Inferior parietal cortex (tissue), 1 donor: Measurements from ENCODE around the gene NAV3.
"Not testable (repeated sequence)": the region's sequence is repeated elsewhere in the genome, so short reads cannot be mapped to it uniquely, and the experiment has no call there.

Source experiments
- DNase-seq: peaks from one replicate; pipeline ENCODE4 v3.0.0-alpha.2; 2016; ENCODE audit errors: extremely low spot score

Gene NAV3

DNA sequence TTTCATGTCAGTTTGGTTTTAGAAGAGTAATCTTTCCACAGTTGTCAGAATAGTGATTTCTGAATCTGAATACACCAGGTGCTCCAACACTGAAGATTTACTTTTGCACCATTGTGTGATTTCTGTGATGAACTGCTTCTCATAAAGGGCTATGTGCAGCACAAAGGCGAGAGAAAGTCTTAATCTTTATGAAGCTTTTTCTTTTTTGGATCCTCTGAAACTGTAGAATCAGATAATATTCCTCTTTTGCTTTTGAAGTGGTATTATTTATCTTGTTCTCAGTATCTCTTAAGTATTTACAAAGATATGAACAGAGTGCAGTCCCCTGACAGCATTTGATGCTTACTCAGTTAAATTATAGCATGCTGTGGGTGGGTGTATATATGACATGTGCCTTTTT, 207.8 kb downstream of the NAV3 start:
- DNase-seq: no peak

DNA sequence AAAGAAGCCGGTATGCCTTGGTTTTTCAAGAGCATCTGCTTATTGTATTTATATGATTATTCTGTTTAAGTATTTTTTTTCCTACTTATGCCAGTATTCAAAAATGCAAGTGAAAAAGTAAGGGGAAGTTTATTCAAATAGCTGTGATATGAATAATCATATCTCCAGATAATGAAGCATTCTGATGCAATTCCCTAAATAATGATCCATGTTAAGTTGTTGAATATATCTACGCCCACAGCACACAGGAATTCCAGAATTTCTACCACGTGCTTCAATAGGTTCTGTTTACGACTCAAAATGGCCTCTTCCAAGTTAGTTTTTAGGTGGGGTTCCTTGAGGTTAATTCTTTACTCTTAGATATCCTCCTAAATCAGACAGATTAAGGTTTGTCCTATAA, 208.3 kb downstream of the NAV3 start:
- DNase-seq: no peak

DNA sequence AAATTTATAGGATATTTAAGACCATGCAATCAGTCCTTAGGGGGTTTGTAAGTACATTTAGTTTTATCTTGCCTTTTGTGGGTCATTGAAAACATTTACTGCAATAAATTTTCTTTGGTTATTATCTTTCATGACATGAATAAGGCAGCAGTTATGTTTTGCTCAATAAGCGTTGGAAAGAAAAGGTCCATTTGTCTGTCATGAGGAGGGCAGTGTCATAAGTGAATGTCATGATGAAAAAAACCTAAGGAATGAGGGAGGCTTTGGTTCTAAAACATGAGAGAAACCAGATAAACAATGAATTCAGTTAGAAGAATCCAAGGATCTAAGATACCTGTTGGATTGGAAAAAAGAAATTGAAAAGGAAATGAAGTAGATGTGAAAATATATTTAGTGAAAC, 209.4 kb downstream of the NAV3 start:
- no peak for DNase-seq

DNA sequence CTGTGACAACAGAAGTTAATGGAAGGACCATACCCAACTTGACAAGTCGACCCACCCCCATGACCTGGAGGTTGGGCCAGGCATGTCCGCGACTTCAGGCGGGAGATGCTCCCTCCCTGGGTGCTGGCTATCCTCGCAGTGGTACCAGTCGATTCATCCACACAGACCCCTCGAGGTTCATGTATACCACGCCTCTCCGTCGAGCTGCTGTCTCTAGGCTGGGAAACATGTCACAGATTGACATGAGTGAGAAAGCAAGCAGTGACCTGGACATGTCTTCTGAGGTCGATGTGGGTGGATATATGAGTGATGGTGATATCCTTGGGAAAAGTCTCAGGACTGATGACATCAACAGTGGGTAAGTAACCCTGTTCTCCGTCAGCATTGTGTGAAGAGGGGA, 220.1 kb downstream of the NAV3 start:
- DNase-seq: no peak

DNA sequence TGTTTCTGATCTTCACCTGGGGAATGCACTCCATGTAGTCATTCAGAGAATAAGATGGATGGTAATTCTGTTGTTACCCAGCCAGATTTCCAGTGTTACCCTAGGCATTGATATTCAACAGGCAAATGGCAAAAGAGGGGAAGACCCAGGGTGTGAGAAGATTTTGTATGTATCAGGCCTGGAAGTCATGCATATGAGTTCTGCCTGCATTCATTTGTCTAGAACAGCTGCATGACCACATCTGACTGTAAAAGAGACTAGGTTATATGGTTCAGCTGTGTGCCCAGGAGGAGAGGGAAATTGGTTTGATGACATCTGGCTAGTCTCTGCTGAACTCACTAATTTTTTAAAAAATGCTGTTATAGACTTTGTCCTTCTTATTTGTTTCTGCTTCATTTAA, 224.9 kb downstream of the NAV3 start:
- DNase-seq: no peak

DNA sequence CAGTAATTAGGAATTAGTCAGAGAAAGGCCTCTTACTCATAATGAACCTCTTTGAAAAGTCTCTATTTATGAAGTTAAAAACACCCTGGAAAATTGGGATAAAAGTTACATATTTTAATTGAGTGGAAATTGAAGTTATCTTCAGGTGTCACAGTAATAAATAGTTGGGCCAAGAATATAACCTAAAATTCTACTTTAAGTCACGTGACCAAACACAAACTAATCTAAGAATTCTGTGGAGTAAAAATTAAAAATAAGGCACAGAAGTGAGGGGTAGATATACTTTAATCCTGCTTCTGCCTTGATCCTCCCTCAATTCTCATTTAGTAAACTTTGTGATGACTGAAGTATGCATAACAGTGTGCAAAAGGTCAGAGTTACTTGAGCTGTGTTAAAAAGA, 226.4 kb downstream of the NAV3 start:
- DNase-seq: no peak

DNA sequence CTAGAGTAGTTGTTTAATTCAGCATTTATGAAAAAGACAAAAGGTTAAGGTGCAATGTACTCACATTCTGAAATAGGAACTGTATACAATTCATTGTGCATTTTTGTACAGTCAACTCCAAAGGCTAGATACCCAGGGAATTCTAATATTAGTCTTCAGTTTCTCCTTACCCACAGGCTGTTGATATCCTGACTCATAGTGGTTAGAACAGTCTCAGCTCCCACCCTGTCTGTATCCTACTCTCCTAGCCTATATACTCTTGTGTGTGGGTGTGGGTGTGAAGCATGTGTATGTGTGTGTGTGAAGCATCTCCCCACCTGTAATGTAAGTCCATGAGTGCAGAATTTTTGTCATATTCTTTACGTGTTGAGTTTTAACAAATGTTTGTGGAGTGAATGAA, 229.5 kb downstream of the NAV3 start:
- no peak for DNase-seq

DNA sequence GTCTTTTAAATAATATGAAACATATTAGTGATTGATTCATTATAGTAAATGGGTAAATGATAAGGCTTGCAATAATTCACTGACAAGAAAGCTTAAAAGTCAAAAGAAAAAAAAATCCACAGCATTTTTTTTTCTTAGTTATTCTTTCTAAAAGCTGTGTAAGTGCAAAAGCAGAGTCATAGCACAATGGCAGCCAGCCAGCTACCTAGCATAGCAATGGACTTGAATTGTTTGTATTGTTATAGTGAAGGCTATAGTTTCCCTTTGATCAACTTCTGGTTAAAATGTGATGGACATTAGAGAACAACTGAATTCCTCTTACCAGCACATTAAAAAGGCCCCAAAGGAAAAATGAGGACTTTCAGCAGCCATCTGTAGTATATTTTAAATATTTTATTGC, 232.1 kb downstream of the NAV3 start:
- no peak for DNase-seq

DNA sequence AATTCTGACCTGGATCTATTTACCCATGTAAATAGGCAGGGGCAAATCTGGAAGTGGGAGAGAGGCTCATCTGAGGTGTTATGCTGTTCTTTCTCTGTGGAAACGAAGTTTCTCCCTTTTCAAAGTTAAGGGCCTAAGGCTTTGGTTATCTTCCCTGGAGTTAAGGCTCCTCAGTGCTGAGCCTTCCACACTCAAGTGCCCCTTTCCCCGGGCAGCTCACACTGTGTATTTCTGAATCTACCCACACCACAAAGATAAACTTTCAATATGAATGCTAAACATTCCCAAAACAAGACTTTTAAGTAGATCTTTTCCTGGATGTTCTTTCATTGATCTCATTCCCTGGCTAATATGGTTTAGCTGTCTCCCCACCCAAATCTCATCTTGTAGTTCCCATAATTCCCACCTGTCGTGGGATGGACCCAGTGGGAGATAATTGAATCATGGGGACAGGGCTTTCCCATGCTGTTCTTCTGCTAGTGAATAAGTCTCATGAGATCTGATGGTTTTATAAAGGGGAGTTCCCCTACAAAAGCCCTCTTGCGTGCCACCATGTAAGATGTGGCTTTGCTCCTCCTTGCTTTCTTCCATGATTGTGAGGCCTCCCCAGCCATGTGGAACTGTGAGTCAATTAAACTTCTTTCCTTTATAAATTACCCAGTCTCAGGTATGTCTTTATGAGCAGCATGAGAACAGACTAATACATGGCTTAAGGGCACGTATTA, 251.1 kb downstream of the NAV3 start:
- DNase-seq: no peak

DNA sequence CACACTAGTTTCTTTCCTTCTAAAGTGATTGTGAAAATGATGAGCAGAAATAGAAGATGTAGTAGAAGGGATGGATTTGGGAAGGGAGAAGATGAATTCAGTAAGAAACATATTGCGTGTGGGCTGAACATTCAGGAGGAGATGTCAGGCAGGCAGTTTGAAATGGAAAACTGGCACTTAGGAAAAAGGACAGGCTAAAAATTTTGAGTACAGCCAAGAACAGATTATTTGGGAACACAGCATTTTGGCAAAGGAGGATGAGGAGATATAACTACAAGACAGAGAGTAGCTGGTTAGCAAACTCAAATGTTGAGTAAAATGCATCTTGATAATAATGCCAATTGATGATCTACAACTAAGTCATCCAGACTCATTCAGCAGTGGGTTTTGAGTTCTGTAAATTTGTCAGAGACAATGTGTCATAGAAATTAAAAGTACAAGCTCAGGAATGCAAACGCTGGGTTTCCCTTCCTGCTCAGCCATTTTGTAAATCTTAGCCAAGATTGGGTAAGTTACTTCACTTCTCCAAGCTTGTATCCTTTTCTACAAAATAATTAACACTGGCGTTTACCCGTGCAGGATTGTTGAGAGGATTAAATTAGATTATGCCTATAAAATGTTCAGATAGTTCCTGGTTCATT, 255.0 kb downstream of the NAV3 start:
- DNase-seq: peak; percentile 58

DNA sequence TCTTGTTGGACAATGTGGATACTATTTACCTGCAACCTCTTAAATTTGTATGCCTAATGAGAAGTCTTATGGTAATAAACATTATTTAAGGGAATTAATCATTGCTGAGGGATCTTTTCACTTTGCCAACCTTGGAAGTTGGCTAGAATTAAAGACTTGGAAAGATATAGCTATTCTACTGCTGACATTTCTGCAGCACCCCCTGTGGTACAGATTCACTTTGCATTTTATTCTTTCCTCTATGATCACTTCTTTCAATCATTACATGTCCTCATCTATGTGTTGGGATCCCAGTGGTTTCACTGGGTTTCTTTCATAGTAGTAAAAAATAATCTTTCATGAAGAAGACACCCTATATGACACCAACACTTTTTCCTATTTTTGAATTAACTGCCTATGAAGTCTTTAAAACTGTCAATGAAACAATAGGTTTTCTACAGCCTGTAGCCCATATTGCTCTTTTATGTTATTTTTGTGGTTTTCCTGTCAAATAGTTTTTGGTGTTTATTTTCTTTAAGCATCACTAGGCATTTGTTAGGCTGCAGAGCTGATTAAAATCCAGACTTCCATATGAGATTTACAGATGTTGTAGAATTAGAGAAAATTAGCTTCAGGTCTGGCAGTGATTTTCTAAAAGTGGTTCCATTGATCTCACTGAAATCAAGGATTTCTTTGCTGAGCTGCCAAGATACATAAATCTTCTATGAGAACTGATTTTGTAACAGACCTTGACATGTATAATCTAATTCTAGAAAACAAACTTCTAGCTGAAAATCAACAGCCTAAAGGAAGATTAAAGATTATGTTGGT, 256.1 kb downstream of the NAV3 start:
- DNase-seq: no peak

DNA sequence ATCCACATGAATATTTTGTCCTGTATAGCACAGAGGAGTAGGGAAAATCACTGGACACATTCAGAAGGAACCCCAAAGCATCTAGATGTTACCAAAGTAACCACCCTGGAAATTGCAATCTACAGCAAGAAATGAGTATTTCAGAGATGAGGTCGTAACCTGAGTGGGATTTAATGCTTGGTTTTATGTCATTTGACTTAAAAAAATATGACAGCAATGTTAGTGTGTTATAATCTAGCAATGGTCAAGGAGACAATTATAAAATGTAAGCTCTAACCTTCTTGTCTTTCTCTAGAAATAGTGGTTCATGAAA, 256.6 kb downstream of the NAV3 start:
- no peak for DNase-seq

DNA sequence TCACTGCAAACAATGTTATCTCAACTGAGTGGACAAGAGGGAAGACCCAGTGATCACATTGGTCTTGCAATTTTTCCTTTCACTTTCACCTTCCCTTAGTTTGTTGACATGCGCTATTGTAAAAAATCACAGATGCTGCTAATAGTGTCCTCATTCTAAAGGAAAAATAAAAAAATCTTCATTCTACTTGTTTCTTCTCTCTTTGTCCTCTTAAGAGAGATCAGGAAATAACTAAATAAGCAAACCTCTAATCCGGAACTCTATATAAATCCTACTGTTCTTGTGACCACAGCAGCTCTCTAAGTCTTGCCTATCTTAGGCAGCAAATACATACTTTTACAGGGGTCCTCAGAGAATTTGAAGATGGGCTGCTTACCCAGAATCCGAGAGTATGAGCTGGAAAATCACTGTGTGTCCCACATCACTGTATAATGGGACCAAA, 257.7 kb downstream of the NAV3 start:
- peak; percentile 65 for DNase-seq

DNA sequence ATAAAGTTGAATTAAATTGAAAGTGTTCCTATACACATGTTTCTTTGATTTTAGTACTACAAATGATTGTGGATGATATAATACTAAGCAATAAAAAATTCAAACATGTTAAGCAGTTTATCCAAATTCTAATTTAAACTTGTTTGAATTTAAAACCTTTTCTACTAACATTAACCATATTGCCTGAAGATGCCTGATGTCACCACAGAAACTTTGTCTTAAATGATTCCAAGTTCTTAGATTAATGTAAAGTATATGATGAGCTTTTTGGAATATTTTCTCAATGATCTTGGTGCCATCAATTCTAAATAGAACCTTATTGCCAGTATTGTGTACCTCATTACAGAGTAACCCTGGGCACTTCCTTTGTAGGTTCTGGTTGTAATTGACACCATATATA, 259.6 kb downstream of the NAV3 start:
- DNase-seq: no peak

DNA sequence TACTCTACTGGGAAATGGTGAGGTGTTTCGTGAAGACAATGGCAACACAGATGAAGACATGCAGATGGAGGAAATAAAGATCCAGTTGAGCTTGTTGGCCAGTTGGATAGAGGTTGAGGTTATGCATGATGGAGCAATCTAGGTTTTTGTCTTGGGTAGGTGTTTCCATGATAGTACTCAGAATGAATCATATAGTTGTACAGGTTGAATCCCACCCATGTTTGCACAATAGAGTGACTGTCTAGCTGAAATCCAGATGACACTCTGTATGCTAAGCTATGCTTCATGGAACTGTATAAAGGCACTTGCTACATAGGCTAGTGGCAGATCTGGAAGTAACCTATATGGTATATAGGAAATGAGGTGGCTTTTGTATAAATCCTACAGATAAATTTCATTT, 264.9 kb downstream of the NAV3 start:
- DNase-seq: no peak

DNA sequence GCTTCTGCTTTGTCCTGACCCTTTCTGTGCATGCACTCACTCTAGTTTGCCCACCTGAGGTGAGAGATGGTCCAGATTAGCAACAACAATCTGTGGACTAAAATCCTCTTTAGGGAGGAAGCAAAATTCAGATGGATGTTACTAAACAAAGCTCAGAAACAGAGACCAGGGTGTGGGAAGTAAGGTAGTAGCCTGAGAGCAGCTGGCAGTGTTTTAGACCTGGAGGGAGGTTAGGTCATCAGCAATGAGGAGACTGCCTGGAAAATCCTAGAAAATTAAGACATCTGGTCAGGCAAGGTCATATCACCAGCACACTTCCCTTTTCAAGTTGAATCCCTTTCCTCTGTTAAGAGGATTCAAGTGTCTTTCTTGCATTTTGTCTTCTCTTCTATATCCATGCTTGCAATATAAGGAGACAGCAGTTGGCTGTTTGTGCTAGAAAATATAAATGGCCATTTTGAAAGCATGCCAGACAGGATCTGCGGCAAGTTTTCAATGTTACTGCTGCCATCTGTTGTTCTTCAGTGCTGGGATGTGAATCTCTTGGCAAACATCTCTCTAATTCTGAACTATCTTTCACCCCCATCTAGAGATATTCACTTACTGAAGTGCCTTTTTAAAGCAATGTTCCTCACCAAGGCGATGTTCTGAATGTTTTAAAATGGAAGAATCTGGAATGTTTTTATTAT, 266.4 kb downstream of the NAV3 start:
- peak; percentile 82 for DNase-seq

DNA sequence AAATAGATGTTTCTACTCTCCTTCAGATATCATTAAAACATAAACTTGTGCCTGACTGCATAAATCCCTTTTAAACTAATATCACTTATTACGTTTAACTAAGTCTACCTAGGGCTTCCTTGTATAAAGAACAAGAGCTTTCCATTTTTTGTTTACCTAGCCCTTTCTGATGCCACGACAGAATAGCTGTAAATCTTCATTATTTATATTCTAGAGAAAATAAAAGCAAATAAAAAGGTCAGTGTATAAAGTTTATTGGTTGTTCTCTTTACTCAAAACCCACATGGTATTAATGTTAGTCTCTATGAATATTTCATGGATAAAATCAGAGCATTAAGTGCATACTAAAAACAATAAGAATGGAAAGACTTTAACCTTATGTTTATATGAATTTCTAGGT, 269.1 kb downstream of the NAV3 start:
- no peak for DNase-seq

DNA sequence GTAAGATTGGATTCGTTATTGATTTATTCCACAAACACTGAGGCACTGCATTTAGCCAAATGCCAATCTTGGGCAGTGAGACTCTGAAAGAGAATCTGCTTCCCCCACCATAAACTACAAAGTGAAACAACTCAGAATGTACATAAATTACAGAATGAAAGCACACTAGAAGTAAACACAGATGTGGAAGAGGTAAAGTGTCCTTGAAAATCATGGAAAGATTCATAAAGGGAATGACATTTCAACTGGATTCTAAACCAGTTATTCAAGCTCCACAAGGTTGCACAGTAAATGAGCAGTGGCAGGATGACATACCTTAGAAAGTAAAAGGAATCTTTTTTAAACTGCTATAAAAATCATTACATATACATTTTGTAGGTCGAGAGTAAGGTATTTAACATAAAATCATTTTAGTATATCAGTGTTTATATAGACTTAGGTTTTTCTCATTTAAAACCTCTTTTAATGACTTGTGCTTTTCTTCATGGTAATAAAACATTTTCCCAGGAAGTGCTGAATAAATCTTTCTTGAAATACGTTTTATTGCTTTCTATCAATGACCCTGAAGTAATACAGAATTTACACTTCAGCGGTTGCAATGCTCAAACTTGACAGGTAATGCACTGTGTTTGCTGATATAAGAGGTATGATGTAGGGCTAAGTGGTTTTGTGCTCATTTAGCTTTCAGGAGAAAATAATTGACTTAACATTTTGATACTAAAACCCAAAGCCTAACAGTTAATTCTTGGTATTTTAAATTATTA, 270.6 kb downstream of the NAV3 start:
- no peak for DNase-seq

DNA sequence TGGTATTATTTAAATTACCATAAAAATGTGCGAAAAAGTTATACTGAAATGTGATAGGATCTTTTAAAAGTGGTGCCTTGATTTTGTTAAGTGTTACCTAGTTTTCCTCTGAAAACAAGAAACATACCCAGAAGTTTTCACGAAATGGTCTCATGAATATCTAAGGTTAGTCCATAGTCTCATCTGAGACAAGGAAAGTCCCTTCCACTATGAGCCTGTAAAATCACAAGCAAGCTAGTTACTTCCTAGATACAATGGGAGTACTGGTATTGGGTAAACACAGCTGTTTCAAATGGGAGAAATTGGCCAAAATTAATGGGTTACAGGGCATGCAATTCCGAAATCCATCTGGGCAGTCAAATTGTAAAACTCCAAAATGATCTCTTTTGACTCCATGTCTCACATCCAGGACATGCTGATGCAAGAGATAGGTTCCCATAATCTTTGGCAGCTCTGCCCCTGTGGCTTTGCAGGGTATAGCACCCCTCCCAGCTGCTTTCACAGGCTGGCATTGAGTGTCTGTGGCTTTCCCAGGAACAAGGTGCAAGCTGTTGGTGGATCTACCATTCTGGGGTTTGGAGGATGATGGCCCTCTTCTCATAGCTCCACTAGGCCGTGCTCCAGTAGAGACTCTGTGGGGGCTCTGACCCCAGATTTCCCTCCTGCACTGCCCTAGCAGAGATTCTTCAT, 271.4 kb downstream of the NAV3 start:
- no peak for DNase-seq

DNA sequence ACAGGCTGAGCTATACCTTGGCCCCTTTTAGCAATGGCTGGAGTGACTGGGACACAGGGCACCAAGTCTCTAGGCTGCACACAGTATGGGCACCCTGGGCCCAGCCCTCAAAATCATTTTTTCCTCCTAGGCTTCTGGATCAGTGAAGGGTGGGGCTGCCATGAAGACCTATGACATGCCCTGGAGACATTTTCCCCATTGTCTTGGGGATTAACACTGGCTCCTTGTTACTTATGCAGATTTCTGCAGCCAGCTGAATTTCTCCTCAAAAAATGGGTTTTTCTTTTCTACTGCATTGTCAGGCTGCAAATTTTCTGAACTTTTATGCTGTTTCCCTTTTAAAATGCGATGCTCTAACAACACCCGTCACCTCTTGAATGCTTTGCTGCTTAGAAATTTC, 272.1 kb downstream of the NAV3 start:
- not testable (repeated sequence) for DNase-seq

DNA sequence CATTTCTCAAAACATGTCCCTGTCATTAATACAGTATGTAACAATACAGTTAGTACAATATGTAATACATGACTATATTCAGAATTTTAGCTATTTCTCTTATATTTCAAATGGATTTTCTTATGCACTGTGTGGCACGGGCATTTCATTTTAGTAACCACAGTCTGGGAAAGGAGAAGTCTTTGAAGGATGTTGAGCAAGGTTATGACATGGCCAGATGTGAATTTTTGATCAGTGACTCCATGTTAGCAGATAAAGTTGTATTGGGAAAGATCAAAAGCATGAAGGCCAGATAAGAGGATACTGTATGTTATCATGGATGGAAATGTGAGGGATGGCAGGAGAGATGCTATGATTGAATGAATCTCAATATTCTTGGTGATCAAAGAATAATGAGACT, 285.2 kb downstream of the NAV3 start:
- no peak for DNase-seq
